Lower leg skin (tissue), 4 donors: ENCODE data around the gene HM13. TPM values are rescaled to one million over a fixed set of nuclear protein-coding genes. Genes with fewer than 3 reads are reported as not detected.
A peak's percentile ranks its signal among the peaks of the same experiment; 100 is the strongest.

Source experiments
- DNase-seq, 2 donors: peaks; one replicate each; pipeline ENCODE4 v3.0.0-alpha.2; 2019; ENCODE audit warnings: low spot score in 2 of 2
- H3K4me3 ChIP-seq: fragments of 200-600 bp; sonication (generic); 2 replicates; pipeline ENCODE4 v1.5.1; 2017; ENCODE audit warnings: mild to moderate bottlenecking, low read depth; ENCODE audit not compliant: poor library complexity, severe bottlenecking
- POLR2A ChIP-seq, 2 donors: fragments of 450-650 bp; IDR thresholded peaks; one replicate each; pipeline ENCODE4 v1.6.1; 2016 to 2017; ENCODE audit warnings: antibody characterized with exemption in 2 of 2, mild to moderate bottlenecking in 1 of 2, moderate library complexity in 1 of 2
- WGBS, 2 donors: methylation state at CpG; one replicate each; pipeline ENCODE4 v1.1.5; 2018; 5-methylcytosine and 5-hydroxymethylcytosine counted together
- intact Hi-C: fragments of 100-400 bp; cut with DNase I; formaldehyde crosslinking; loops from one replicate; pipeline ENCODE4 v1.15.0; 2023; ENCODE audit warnings: low total_unique reads
- total RNA-seq, 4 donors: library from RNA; depleted of rRNA; stranded (reverse); fragments of >200 nt; gene quantifications; one replicate each; pipeline ENCODE4 v1.1.0, GENCODE V29; 2016
- TF ChIP-seq, protein P1 (sequence below), 3 donors: fragments of 450-650 bp; IDR thresholded peaks; one replicate each; pipeline ENCODE4 v1.5.1; 2016; ENCODE audit warnings: antibody characterized with exemption in 3 of 3, mild to moderate bottlenecking in 3 of 3, moderate library complexity in 2 of 3

HM13 gene
- total RNA-seq, 4 donors from 2014 or later = 35.0 to 51.9 (median 44.2) TPM

DNA sequence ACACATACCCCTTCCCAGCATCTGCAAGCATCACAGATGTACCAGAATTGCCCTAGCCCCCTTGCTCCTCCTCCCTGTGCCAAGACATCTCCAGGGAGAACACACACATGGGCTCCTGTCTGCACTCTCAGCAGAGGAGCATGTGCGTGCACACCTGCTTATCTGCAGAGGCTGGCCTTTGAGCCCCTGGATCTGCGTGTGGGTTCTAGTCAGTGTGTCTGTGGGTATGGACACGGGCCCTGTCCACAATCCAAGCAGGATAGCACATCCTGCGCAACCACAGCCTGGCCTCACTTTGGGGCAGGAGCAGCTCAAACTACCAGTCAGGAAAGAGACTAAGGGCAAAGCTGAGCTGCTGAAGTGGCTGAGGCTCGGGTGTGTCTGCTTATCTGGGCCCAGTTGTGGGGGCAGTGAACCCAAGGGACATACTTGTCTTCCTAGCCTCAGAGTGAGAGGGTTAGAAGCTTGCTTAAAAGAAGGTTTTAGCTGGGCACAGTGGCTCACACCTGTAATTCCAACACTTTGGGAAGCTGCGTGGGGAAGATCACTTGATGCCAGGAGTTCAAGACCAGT is 41.0 kb downstream of the HM13 start:
- no peak for DNase-seq
- no peak for TF ChIP-seq POLR2A (IDR thresholded peaks at IDR 0.05)
- TF ChIP-seq, protein P1, sequence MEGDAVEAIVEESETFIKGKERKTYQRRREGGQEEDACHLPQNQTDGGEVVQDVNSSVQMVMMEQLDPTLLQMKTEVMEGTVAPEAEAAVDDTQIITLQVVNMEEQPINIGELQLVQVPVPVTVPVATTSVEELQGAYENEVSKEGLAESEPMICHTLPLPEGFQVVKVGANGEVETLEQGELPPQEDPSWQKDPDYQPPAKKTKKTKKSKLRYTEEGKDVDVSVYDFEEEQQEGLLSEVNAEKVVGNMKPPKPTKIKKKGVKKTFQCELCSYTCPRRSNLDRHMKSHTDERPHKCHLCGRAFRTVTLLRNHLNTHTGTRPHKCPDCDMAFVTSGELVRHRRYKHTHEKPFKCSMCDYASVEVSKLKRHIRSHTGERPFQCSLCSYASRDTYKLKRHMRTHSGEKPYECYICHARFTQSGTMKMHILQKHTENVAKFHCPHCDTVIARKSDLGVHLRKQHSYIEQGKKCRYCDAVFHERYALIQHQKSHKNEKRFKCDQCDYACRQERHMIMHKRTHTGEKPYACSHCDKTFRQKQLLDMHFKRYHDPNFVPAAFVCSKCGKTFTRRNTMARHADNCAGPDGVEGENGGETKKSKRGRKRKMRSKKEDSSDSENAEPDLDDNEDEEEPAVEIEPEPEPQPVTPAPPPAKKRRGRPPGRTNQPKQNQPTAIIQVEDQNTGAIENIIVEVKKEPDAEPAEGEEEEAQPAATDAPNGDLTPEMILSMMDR (IDR thresholded peaks at IDR 0.05) = no peak
- no peak overlapping the region for H3K4me3 ChIP-seq
- intact Hi-C loops = loop anchor here (10.0 kb wide), 1 partner anchor 170 kb away; the partner anchor contains the start of gene BCL2L1
- WGBS, 2 donors = 70 to 89% methylated on average over 6 of the region's 6 CpGs

- H3K4me3 ChIP-seq = no peak overlapping the region
- 75 to 93% methylated on average over 2 of the region's 2 CpGs for WGBS, 2 donors
- intact Hi-C loops = loop anchor here (10.0 kb wide), 1 partner anchor 165 kb away; the partner anchor contains the start of gene BCL2L1
- TF ChIP-seq POLR2A (IDR thresholded peaks at IDR 0.05) = no peak
- no peak for DNase-seq
Observed at GRCh38 chr20:31559704-31560093, 45.5 kb downstream of the HM13 start.

- TF ChIP-seq, protein P1 (IDR thresholded peaks at IDR 0.05) = peak in 1 of 3 donors; percentile 58
- TF ChIP-seq POLR2A (IDR thresholded peaks at IDR 0.05) = no peak
- intact Hi-C loops = no loop called here
- WGBS, 2 donors = 15 to 23% methylated on average over 6 of the region's 6 CpGs
Observed at GRCh38 chr20:31560094-31560745, 46.0 kb downstream of the HM13 start.

GRCh38 chr20:31560746-31561598 is 46.7 kb downstream of the HM13 start:
- DNase-seq = peak in 1 of 2 donors; percentile 51

More at GRCh38 chr20:31560094-31560745, 46.0 kb downstream of the HM13 start:
- no peak overlapping the region for H3K4me3 ChIP-seq
- DNase-seq = peak; percentile 55 to 92

DNA sequence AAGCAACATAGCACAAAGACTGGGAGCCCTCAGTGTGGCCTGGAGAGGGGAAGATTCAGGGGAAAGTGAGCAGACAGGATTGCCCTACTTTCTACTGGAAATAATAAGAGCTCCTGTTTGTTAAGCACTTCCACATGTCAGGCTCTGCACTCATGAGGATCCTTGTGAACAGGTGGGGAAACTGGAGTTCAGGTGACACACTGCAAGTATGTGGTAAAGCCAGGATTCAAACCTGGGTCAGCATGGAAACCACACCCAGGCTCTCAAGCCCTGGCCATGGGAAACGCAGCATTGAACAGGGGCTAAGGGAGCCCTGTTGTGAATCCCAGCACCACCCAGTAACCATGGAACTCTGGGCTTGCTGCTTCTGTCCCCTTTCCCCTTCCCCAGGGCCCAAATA is 48.0 kb downstream of the HM13 start:
- intact Hi-C loops = loop anchor here (2.0 kb wide), 1 partner anchor 51 kb away; no protein-coding TSS in a partner anchor
- no peak overlapping the region for H3K4me3 ChIP-seq
- WGBS, 2 donors = 38 to 60% methylated on average over 1 of the region's 1 CpG
- no peak for DNase-seq
- TF ChIP-seq, protein P1 (IDR thresholded peaks at IDR 0.05) = no peak
- no peak for TF ChIP-seq POLR2A (IDR thresholded peaks at IDR 0.05)

More at GRCh38 chr20:31560746-31561598, 46.7 kb downstream of the HM13 start:
- intact Hi-C loops = no loop called here
- no peak overlapping the region for H3K4me3 ChIP-seq
- TF ChIP-seq, protein P1 (IDR thresholded peaks at IDR 0.05) = no peak
- TF ChIP-seq POLR2A (IDR thresholded peaks at IDR 0.05) = no peak
- WGBS, 2 donors = 31 to 35% methylated on average over 7 of the region's 7 CpGs

DNA sequence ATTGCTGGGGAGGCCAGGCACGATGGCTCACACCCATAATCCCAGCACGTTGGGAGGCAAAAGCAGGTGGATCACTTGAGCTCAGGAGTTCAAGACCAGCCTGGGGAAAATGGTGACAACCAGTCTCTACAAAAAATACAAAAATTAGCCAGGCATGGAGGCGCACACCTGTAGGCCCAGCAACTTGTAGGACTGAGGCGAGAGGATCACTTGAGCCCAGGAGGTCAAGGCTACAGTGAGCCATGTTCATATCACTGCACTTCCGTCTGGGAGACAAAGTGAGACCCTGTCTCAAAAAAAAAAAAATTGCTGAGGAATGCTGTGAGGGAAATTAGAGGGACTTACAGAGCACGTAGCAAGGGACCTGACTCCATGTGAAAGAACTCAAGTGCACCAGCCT is 50.0 kb downstream of the HM13 start:
- no peak for DNase-seq
- TF ChIP-seq, protein P1 (IDR thresholded peaks at IDR 0.05) = no peak
- no peak for TF ChIP-seq POLR2A (IDR thresholded peaks at IDR 0.05)
- intact Hi-C loops = no loop called here
- WGBS, 2 donors = 86 to 87% methylated on average over 6 of the region's 6 CpGs
- no peak overlapping the region for H3K4me3 ChIP-seq
